Loucy (cell line): ENCODE data around the gene GOLGA8J.

Experiments
- EZH2phosphoT487 ChIP-seq: fragments of 200-600 bp; IDR thresholded peaks from 2 replicates; pipeline ENCODE4 v1.6.1; 2018; ENCODE audit warnings: antibody characterized with exemption, mild to moderate bottlenecking, moderate library complexity, borderline replicate concordance
- TF ChIP-seq, protein P1 (sequence below): fragments of 200-600 bp; sonication (generic); conservative IDR thresholded peaks from 2 replicates; pipeline ENCODE4 v1.5.1; 2014; ENCODE audit warnings: mild to moderate bottlenecking, antibody characterized with exemption, low read length

DNA sequence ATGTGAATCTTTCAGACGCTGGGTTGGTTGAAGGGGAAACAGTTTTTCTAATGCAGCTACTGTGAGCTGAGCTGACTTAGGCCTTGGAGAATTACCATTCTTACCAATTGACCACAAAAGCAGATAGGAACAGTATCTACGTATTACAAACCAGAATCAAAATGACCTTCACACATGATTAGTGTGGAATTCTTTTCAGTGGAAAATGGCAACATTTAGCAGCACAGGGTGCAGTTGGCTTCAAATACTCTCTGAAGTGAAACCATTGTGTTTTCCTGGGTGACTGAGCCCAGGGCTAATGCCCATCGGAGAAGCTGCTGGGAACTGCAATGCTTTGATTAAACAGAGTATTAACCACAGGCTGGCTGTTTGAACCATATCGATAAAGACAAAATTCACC is 40.2 kb upstream of the GOLGA8J start:
- TF ChIP-seq, protein P1, sequence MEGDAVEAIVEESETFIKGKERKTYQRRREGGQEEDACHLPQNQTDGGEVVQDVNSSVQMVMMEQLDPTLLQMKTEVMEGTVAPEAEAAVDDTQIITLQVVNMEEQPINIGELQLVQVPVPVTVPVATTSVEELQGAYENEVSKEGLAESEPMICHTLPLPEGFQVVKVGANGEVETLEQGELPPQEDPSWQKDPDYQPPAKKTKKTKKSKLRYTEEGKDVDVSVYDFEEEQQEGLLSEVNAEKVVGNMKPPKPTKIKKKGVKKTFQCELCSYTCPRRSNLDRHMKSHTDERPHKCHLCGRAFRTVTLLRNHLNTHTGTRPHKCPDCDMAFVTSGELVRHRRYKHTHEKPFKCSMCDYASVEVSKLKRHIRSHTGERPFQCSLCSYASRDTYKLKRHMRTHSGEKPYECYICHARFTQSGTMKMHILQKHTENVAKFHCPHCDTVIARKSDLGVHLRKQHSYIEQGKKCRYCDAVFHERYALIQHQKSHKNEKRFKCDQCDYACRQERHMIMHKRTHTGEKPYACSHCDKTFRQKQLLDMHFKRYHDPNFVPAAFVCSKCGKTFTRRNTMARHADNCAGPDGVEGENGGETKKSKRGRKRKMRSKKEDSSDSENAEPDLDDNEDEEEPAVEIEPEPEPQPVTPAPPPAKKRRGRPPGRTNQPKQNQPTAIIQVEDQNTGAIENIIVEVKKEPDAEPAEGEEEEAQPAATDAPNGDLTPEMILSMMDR, result no peak
- no peak for TF ChIP-seq EZH2phosphoT487
